ENCODE results near the gene RNF207. TPM values are rescaled to one million over a fixed set of nuclear protein-coding genes. Genes with fewer than 3 reads are reported as not detected.

Gene RNF207
- total RNA-seq, 1 experiment from 2014 or later: 7.8 TPM

- DNase-seq: no peak
- H3K9me3 ChIP-seq: no peaks in the 10 kb centered on the region
- H3K36me3 ChIP-seq: no peaks in the 10 kb centered on the region
- H3K4me3 ChIP-seq: no peak overlapping the region
- H3K27me3 ChIP-seq: no peaks in the 10 kb centered on the region
Observed at GRCh38 chr1:6170116-6170741, 35.7 kb upstream of the RNF207 start.

GRCh38 chr1:6170742-6171201, 35.1 kb upstream of the RNF207 start:
- H3K36me3 ChIP-seq: no peaks in the 10 kb centered on the region
- no peak for DNase-seq
- no peaks in the 10 kb centered on the region for H3K27me3 ChIP-seq
- H3K4me3 ChIP-seq: no peak overlapping the region
- H3K9me3 ChIP-seq: no peaks in the 10 kb centered on the region

GRCh38 chr1:6171548-6172124, 34.3 kb upstream of the RNF207 start:
- Histone ChIP-seq H3K4me3 (no peak overlapping the region), H3K9me3 (no peaks in the 10 kb centered on the region), H3K36me3 (no peaks in the 10 kb centered on the region), H3K27me3 (no peaks in the 10 kb centered on the region)
- no peak for DNase-seq

- Histone ChIP-seq H3K36me3 (no peaks in the 10 kb centered on the region), H3K4me3 (no peak overlapping the region), H3K27me3 (no peaks in the 10 kb centered on the region), H3K9me3 (no peaks in the 10 kb centered on the region)
- no peak for DNase-seq
Observed at GRCh38 chr1:6172549-6172948, 33.4 kb upstream of the RNF207 start.

DNA sequence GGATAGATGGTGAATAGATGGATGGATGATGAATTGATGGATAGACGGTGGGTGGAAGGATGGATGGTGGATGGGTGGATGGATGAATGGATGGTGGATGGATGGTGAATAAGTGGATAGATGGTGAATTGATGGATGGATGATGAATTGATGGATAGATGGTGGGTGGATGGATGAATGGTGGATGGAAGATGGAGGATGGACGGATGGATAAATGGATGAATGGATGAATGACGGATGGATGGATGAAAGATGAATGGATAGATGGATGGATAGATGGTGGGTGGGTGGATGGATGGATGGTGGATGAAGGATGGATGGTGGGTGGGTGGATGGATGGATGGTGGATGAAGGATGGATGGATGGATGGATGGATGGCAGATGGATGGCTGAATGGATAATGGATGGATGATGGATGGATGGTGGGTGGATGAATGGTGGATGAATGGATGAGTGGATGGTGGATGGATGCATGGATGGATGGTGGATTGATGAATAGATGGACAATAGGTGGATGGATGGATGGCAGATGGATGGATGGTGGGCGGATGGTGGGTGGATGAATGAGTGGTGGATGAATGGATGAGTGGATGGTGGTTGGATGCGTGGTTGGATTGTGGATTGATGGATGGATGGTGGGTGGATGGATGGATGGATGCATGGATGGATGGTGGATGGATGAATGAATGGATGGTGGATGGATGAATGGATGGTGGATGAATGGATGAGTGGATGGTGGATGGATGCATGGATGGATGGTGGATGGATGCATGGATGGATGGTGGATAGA, 31.1 kb upstream of the RNF207 start:
- no peak for DNase-seq
- Histone ChIP-seq H3K9me3 (no peaks in the 10 kb centered on the region), H3K4me3 (no peak overlapping the region), H3K36me3 (no peaks in the 10 kb centered on the region), H3K27me3 (0 out of 2 replicates have a peak, but pooled peaks cover 2% of the 10 kb centered on the region)

GRCh38 chr1:6175411-6175828, 30.5 kb upstream of the RNF207 start:
- Histone ChIP-seq H3K9me3 (no peaks in the 10 kb centered on the region), H3K27me3 (0 out of 2 replicates have a peak, but pooled peaks cover 2% of the 10 kb centered on the region), H3K4me3 (no peak overlapping the region), H3K36me3 (no peaks in the 10 kb centered on the region)
- DNase-seq: no peak

DNA sequence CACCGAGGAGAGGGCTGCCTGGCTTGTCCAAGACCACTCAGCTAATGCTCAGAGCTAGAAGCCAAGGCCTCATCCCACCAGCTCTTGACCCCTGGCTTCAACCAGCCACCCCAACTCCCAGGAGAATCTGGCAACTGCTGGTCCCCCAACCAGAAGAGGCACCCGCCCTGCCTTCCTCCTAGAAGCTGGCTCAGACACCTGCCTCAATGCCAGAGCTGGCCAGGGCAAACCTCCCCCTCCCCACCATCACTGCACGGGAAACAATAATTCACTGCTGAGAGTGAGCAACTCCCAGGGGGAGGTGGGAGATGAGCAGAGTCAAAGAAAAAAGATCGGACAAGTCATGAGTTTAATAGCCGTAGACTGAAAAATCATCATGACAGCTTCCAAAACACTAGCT, 29.1 kb upstream of the RNF207 start:
- 0 out of 2 replicates have a peak, but pooled peaks cover 2% of the 10 kb centered on the region for H3K27me3 ChIP-seq
- DNase-seq: no peak
- no peaks in the 10 kb centered on the region for H3K36me3 ChIP-seq

GRCh38 chr1:6177681-6178380, 28.1 kb upstream of the RNF207 start:
- Histone ChIP-seq H3K9me3 (no peaks in the 10 kb centered on the region), H3K27me3 (0 out of 2 replicates have a peak, but pooled peaks cover 2% of the 10 kb centered on the region), H3K4me3 (no peak overlapping the region), H3K36me3 (no peaks in the 10 kb centered on the region)
- no peak for DNase-seq

More for the DNA sequence above, 29.1 kb upstream of the RNF207 start:
- no peak overlapping the region for H3K4me3 ChIP-seq
- no peaks in the 10 kb centered on the region for H3K9me3 ChIP-seq

- DNase-seq: no peak
- Histone ChIP-seq H3K27me3 (0 out of 2 replicates have a peak, but pooled peaks cover 2% of the 10 kb centered on the region), H3K36me3 (peaks cover under 1% of the 10 kb centered on the region), H3K9me3 (no peaks in the 10 kb centered on the region), H3K4me3 (no peak overlapping the region)
Observed at GRCh38 chr1:6178751-6179563, 27.0 kb upstream of the RNF207 start.

- DNase-seq: no peak
- H3K4me3 ChIP-seq: no peak overlapping the region
- H3K27me3 ChIP-seq: 0 out of 2 replicates have a peak, but pooled peaks cover 2% of the 10 kb centered on the region
- H3K9me3 ChIP-seq: no peaks in the 10 kb centered on the region
- H3K36me3 ChIP-seq: peaks cover 7% of the 10 kb centered on the region
Observed at GRCh38 chr1:6179564-6180175, 26.2 kb upstream of the RNF207 start.

GRCh38 chr1:6180268-6180706, 25.6 kb upstream of the RNF207 start, which contains the start of gene CHD5:
Gene CHD5 (minus strand): TSS chr1:6180321. CDS start chr1:6180023, 298 bp downstream.
- Histone ChIP-seq H3K4me3 (no peak within 1 kb of the TSS), H3K9me3 (no peaks in the 10 kb centered on the region), H3K36me3 (peaks cover 13% of the 10 kb centered on the region), H3K27me3 (0 out of 2 replicates have a peak, but pooled peaks cover 2% of the 10 kb centered on the region)
- peak; percentile 55 for DNase-seq

- H3K9me3 ChIP-seq: no peaks in the 10 kb centered on the region
- no peak overlapping the region for H3K4me3 ChIP-seq
- H3K36me3 ChIP-seq: peaks cover 19% of the 10 kb centered on the region
- DNase-seq: no peak
- 0 out of 2 replicates have a peak, but pooled peaks cover 2% of the 10 kb centered on the region for H3K27me3 ChIP-seq
Observed at GRCh38 chr1:6180707-6181311, 25.1 kb upstream of the RNF207 start.

GRCh38 chr1:6181347-6181770, 24.6 kb upstream of the RNF207 start:
- H3K9me3 ChIP-seq: no peaks in the 10 kb centered on the region
- DNase-seq: no peak
- peaks cover 22% of the 10 kb centered on the region for H3K36me3 ChIP-seq
- H3K27me3 ChIP-seq: 0 out of 2 replicates have a peak, but pooled peaks cover 2% of the 10 kb centered on the region
- no peak overlapping the region for H3K4me3 ChIP-seq

GRCh38 chr1:6183520-6183989, 22.4 kb upstream of the RNF207 start:
- Histone ChIP-seq H3K36me3 (peaks cover 39% of the 10 kb centered on the region), H3K9me3 (no peaks in the 10 kb centered on the region), H3K27me3 (0 out of 2 replicates have a peak, but pooled peaks cover 2% of the 10 kb centered on the region), H3K4me3 (no peak overlapping the region)
- DNase-seq: peak; percentile 34
